NCI-H2227 treated with DMSO at 0.1 percent for 48 hours (cell line): ENCODE data around the gene PHYKPL.
"Not testable (repeated sequence)": the region's sequence is repeated elsewhere in the genome, so short reads cannot be mapped to it uniquely, and the experiment has no call there.

Experiments
- DNase-seq: peaks from one replicate; lab custom pipeline; 2025; lab: John Stamatoyannopoulos, UW

PHYKPL gene

DNA sequence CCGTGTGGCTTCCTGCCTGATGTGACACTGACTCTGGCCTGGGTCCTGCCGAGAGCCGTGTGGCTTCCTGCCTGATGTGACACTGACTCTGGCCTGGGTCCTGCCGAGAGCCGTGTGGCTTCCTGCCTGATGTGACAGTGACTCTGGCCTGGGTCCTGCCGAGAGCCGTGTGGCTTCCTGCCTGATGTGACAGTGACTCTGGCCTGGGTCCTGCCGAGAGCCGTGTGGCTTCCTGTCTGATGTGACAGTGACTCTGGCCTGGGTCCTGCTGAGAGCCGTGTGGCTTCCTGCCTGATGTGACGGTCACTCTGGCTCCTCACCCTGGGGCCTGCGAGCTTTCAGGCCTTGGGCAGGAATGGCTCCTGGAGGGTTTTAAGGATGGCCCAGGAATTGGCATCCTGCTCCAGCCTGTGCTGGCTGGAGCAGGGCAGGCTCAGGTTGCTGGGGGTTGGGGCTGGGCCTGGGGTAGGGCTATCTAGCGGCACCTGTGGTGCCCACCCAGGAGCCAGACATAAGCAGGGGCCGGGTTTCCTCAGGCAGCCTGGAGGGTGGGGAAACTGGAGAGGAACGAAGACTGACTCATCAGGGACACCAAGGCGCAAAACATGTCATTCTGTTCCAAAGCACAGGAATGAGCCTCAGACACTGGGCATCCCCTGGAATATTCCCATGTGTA lies 7.2 kb upstream of the PHYKPL start:
- not testable (repeated sequence) for DNase-seq

DNA sequence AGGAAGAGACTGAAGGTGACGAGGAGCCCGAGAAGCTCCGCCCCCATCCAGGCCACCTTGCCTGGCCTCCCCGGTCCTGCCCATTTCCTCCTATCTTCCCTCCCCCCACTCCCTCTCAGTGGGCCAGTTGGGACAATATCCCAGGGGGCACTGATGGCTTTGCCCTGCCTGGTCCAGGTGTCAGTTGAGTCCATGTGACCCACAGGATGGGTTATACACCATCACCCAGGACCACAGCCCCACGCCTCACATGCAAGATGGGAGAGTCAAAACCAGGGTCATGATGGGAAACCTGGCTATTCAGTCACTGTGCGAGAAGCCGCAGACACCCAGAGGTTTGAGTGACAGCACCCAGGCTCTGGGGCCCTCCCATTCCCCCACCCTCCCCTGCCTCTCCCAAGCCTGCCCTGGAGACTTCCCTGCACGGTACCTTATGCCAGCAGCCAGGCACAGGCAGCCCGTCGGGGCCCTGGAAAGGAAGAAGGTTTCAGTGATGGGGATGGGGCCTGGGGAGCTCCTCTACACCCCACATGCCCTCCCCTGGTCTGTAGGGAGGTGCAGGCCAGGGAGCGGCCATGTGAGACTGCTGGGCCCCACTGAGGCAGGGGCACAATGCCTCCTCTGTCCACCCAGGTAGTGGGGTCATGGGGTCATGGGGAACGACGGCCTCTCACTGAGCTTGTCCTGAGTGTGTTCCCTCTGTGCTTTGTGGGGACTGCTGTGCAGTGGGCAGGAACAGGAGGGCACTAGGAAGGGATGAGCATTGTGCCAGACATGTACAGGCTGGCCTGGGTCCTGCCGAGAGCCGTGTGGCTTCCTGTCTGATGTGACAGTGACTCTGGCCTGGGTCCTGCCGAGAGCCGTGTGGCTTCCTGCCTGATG lies 6.3 kb upstream of the PHYKPL start:
- no peak for DNase-seq

DNA sequence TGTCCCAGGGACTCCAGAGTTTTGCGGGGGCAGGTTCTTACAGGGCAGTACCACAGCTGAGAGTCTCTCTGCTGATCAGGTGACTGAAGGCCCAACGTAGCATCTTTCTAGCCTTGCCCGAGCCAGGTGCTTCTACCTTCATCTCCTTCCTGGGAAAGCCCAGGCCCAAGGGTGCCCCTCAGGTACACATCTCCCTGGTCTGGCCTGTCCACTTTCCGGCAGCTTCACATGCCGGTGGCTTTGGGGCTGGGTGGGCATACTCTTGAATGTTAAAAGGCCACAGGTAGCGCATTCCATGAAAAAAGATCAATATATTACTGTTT lies 5.7 kb upstream of the PHYKPL start:
- no peak for DNase-seq

DNA sequence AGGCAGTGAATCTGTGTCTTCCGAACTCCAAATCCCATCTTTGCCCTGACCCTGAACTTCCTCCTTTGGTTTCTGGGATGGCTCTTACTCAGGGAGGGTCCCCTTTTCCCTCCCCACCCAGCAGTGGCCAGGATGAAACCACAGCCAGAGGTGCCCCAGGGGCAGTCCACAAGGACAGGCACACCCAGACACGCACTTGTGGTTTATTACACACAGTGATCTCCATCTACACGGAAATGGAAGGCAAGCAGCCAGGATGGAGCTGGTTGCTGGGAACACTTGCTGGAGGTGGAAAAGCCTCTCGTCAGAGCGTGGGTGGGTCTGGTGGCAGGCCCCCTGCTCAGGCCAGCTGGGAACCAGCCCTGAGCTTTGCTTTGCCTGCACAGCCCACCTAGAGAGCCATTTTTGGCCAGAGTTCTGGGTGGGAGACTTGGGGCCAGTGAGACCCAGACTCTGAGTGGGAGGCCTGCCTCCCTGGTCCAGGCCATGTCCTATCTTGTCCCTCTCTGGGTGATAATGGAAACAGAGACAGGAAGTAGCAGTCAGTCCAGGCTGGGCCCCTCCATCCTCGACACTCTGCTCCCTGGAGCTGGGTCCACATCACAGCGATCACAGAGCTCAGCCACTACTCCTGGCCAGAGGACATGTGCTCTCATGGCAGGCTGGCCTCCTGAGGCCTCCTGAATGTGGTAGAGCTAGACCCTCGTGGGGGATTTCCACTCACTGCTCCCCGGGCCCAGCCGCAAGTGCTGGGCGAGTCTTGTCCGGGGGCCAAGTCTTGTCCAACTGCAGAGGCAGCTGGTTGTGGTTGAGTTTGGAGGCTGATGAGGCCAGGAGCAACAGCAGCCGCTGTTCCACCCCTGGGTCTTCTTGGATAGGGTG lies 5.1 kb upstream of the PHYKPL start:
- no peak for DNase-seq

DNA sequence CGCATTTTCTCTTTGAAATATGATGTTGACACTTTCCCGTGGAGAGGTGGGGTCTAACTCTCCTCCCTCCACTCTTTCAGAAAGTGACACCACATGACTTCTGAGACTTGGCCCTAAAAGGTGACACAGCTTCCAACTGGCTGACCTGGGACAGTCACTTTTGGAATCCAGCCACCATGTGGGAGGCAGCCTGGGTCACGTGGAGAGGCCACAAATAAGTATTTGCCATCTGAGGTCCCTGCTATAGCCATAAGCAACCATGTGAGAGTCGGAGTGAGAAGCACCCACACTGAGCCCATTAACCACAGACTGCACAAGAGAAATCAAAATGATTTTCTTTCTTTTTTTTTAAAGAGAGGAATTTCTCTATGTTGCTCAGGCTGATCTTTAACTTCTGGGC lies 4.1 kb upstream of the PHYKPL start:
- DNase-seq = no peak

DNA sequence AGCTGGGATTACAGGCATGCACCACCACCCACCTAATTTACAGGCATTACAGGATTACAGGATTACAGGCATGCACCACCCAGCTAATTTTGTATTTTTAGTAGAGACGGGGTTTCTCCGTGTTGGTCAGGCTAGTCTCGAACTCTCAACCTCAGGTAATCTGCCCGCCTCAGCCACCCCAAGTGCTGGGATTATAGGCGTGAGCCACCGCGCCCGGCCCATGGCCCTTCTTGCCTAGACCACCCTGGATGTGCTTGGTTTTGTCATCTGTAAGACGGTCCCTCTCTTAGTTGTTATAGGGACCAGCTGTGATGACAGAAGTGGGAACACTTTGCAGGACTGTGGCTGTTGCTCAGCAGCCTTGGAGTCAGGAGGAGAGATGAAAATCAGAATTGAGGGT lies 3.5 kb upstream of the PHYKPL start:
- no peak for DNase-seq

DNA sequence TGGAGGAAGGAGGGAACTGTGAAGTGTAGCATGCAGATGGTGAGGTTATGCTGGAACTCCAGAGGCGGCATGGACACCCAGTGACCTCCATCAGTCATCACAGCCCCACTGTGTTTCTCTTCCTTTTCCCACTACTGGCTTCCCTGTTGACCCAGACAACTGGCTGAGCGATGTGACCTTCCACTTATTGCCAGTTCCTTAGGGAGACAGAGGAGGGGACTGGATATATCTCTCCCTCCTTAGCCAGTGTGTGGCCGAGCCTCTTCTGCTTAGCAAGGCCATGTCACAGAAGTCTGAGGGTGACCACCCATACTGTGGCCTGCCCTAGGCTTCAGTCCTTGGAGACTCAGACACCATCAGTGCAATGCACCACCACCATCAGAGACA lies 3.0 kb upstream of the PHYKPL start:
- DNase-seq = no peak

DNA sequence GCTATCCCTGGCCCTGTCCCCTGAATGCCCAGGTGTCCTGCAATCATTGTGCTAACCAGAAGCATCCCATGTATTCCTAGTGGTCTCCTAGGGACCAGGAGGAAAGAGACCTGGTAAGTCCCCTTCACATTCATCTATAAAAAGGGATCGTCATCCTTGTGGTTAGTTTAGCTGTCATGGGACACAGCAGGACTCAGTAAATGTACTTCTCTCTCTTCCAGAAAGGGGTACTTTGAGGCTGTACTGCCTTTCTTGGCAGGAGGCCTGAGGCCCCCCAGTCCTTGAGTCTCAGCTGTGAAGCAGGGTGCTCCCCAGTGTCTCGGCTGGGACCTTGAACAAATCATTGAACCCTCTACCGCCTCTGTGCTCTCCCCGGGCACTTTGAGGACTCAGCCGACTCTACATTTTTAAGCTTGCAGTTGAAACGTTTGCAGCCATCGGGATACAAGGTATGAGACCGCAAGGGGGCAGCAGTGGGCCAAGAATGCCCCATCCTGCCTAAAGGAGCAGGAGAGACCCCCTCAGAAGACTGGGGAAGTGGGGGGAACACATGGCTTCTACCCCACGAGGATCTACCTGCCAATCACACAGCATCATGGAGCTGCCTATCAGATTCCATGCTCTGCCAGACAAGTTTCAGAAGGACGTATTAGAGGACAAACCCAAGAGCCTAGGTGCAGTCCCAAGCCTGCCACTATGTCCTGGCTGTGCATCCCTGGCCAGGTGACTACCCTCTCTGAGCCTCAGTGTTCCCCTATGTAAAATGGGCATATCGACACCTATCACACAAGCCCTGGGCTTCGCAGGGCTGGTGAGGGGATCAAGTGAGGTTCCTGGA lies 2.4 kb upstream of the PHYKPL start:
- DNase-seq = no peak

DNA sequence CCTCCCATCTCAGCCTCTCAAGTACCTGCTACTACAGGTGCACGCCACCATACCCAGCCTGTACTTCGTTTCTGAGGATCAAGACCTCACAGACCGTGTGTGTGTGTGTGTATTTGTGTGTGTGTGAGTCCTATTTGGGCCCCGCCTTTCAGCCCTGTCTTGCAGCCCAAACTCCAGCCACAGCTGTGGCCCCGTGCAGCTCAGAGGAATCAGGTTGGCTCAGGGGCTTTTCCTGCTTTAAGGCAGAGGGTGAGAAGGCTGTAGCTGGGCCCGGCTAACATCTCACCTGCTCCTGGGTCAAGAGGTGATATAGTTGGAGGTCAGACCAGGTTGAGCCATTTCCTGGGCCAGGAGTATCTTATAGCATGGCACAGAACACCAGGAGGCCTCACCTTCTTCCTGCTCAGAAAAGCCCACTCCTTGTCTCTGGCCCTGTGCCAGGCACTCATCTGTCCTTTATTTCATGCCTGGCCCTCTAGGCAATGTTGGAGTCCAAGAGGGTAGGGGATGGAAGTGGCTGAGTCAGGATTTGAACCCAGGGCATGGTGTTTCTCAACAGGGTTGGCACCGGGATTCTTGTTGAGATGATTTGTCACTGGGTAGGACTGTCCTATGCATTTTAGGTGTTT lies 1.6 kb upstream of the PHYKPL start:
- DNase-seq = no peak

DNA sequence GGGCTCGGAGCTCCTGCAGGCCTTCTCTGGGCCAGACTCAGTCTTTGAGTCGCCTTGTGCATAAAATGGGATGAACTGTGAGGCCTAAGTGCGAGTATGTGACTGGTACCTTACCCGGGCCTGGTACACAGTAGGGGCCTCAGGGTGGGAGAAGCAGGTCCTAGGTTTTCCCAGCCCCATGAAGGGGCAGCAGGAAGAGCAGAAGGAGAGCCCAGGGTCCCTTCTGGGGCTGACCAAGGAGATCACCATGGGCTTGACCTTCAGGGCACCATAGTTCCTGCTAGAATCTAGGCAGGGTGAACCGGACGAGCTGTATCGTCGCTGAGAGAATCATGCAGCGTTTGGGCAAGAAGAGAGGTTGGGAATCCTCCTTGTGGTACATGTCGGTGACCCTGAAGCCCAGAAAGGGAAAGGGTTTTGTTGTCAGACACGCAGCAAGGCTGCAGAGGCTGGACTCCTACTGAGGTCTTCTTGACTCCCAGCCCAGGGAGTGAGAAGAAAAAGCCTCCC lies 373 bp upstream of the PHYKPL start:
- DNase-seq = no peak

DNA sequence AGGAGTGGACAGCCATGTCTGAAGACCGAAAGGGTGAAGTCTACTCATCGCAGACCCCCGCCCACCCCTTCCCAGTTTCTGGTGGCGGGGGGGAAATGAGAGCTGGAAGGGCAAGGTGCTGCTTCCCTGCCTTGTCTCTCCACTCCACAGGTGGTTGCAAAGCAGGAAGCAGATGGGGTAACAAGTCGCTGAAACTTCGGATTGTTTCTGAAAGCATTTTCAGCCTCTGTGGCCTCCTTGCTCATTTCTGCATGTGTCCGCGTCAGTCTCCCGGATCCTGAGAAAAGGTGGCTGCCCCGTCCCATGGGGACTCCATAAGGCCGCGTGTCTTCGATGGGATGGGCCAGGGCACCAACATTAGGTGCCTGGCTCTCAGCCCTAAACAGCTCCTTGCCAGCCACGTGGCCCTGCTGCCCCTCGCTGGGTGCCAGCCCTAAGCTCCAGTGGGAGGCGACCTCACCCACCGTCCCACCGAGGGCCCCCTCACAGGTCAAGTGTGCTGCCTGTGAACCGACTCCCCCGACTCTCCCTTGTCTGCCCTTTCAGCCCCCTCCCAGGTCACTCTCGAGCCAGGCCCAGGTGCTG lies 971 bp downstream of the PHYKPL start:
- DNase-seq = no peak

DNA sequence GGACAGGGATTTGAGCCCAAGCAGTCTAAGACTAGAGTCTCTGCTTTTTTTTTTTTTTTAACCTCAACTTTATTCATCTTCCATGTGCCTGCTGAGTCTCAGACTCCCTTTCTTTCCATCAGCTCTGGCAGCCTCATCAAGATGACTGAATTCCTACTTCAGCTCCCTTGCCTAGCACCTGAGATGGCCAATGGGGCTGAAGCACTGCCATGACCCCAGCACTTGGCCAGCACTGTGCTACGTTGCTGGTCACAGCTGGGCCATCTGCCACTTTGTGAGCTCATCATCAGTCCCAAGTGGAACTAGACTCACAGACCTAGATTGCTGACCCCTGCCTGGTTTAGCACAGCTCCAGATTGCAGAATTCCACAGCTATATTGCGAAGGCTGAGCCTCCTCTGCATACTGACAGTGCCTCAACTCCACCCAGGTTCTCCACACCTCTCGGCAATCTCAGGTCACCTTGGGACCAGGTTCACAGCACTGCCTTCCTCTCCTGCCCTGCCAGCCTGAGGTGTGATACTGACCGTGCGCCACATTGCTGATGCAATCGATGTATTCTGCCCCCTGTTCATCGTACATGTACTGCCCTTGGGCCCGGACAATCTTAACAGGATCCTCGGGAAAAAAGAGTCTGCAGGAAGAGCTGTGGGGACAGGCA lies 1.6 kb downstream of the PHYKPL start:
- no peak for DNase-seq

DNA sequence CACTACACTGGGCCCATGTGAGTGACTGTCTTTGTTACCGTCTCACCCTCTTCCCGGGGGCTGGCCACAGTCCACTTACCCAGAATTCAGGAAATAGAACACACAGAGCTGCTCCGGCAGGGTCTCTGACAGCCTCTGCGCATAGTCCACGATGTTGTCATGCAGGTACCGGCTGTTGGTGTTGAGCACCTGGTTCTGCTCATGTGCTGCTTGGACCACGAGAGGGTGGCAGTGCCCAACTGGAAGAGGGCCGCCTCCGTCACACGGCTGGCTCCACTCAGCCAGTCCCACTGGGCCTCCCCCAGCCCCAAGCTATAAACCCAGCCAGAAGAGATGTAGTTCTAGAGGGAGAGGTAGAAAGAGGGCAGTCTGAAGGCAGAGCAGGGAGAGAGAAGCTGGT lies 2.7 kb downstream of the PHYKPL start:
- DNase-seq = no peak

DNA sequence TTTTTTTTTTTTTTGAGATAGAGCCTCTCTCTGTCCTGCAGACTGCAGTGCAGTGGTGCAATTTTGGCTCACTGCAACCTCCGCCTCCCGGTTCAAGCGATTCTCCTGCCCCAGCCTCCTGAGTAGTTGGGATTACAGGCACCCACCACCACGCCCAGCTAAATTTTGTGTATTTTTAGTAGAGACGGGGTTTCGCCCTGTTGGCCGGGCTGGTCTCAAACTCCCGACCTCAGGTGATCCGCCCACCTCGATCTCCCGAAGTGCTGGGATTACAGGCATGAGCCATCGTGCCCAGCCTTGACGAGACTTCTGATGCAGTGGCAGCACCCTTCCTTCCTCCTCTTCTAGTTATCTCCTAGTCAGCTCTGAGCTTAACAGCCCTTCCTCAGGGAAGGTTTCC lies 3.5 kb downstream of the PHYKPL start:
- DNase-seq = not testable (repeated sequence)

DNA sequence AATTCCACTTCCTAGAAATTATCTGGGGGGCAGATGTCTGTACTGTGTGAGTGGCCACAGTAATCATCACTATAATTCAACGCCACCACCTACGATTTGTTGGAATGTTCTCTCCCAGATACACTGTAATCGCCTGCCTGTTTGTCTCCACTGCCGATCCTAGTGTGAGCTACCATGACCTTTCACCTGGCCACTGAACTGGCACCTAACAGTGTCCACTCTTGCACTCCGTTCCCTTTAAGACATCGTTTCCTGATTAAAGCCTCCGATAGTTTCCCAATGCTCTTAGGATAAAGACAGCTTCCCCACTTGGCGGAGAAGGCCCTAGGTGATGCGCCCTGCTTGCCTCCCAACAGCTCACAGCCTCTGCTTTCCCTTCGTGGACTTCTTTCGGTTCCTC lies 4.0 kb downstream of the PHYKPL start:
- no peak for DNase-seq

DNA sequence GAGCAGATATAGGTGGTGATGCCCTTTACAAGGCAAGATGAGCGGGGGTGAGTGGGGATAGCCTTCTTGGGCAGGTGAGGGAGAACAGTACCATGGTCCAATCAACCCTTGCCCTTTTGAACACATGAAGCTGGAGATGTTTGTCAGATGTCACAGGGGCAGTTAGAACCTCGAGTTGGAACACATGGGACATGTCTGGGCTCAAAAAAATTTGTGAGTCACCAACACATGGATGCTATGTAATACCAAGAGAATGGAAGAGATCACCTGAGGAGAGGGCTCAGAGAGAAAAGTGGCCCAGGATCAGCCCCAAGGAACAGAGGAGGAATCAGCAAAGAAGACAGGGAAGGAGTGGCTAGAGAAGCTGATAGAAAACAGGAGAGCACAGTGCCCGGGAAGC lies 4.7 kb downstream of the PHYKPL start:
- no peak for DNase-seq

DNA sequence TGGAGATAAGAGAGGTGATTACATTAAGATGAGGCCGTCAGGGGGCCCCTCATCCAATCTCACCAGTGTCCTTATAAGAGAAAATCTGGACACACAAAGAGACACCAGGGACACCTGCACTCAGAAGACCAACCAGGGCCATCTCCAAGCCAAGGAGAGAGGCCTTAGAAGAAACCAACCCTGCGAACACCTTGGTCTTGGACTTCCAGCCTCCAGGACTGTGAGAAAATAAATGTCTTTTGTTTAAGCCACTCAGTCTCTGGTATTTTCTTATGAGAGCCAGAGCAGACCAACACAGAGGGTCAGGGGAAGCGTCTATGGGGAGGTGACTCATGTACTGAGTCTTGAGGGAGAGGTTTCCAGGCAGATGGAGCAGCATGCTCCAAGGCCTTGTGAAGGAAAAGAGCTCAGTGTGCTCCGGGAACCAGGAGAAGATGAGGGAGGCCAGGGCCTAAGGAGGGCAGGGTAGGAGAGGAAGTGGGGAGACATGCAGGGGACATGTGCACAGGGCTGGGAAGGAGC lies 5.4 kb downstream of the PHYKPL start:
- no peak for DNase-seq

DNA sequence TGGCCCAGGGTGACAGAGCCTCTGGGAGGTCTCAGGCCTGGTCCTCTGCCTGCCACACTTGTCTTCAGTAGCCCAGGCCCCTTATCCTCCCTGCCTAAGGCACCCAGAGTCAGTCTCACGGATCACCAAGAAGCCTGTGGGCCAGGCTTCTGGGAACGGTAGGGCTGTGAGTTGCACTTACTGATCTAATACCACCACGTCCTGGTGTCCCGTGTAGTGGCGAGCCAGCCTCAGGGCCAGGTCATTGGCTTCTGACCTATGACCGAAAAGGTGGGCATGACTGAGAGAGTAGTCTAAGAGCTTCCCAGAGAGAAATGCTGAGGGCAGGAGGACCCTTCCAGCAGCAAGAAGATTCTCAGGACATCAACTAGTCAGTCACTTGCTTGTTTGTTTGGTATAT lies 7.4 kb downstream of the PHYKPL start:
- DNase-seq = no peak

DNA sequence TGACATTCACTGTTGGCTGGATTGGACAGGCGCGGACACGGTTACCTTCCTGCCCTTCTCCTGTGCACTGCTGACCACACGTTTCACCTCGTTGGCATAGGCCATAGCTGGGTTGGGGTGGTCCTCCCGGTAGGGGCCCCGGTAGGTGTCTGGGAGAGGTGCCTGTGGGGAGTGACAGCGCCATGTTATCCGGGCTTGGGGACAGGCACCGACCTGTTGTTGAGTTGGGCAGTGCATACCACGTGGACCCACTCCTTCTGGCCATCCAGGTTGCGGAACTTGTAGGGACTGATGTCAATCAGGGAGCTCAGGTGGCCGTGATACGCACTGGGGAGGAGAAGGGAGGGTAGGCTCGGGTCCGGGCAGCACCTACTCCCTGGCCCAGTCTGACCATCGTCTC lies 8.2 kb downstream of the PHYKPL start:
- no peak for DNase-seq

DNA sequence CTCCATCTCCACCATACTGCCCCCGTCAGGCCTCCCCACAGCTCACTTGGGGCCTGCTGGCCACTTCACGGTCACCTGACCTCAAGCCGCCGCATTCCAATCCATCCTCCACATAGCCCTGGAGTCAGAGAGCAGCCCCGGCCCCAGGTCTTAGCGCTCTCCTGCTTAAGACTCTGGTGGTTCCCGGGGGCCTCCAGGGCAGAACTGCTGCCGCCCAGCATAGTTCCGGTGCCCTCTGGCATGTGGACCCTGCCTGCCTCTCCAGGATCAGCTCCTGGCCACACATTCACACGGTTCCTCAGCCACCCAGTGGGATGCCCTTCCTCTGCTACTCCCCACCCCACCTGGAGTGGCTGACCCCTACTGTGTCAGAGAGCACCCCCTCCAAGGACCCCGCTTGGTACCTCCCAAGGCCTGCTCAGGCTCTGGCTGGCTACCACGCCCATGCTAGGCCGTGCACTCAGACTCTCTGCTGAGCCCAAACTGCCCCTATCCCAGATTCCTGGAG lies 8.7 kb downstream of the PHYKPL start:
- DNase-seq = no peak
